ENCODE data around the gene CAMK2G. TPM values are rescaled to one million over a fixed set of nuclear protein-coding genes. Genes with fewer than 3 reads are reported as not detected.

CAMK2G gene
- total RNA-seq, 1 donor from 2014 or later = 24.9 TPM

DNA sequence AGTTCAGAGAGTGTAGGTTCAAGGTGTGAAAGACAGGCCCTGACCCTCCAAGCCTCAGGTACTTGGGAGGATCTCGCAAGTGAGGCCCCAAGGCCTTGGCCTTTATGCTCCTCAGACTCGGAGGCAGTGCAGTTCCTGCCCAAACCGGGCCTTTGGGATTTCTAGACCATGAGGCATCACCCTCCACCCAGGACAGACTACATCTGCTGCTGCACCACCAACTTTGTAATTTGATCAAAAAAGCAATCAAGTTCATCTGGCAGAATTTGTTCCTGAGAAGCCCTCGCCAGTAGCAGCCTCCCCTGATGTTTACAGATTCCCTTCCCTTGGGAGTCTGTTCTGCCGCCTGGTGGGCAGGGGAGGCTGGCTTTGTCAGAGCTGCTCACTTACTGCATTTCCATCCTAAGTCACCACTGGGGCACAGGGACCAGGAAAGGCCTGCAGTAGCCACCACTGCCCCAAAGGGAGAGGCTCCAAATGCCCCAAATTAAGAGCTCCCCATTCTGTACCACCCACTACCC is 2.1 kb downstream of the CAMK2G start:
- Mint-ChIP-seq H3K4me1 (ENCODE audit: unreplicated experiment) (peaks cover 23% of the 10 kb centered on the region), H3K4me3 (peak overlapping the region; percentile 85), H3K9me3 (no peaks in the 10 kb centered on the region), H3K27me3 (no peaks in the 10 kb centered on the region), H3K36me3 (peaks cover 7% of the 10 kb centered on the region), H3K27ac (peak overlapping the region; percentile 90)
- no peak for DNase-seq (ENCODE audit: extremely low spot score, unreplicated experiment)
- TF ChIP-seq CTCF (conservative IDR thresholded peaks at IDR 0.05) = peak; percentile 21

DNA sequence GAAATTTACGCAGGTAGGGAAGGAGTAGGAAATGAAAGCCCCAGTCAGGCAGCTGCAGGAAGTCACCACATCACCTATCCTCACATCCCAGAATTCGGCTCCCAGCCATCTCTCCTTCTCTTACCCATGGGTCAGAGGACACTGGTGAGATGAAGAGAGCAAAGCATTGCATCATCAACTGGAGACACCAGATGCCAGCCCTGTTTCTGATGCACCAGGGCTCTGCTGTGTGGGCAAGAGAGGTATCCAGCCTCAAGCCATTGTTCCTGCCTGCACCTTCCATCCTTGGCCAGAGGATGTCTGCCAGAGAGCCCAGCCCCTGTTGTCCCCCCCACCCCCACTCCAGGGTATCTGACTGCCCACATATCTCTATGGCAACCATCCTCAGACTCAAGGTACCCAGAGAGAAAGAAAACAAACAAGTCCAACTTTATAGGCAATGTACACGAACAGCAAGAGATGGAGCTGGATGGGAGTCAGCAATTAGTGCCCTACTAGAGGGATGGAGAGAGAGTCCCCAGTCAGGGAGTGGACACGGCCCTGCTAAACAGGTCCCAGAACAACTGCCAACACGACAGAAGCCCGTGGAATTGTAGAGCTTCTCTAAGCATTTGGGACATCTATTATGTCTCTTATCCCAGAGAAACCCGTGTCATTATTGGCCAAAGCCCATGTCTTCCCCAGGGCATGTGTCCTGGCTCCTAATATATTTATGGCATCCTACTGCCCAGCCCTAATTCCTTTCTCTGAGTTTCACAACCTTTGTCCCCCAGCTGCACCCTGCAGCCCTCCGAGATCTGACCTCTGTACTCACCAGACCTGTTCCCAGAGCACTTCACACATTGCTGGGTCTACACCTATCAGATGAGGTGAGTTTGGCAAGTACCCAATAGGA is 2.8 kb downstream of the CAMK2G start:
- peaks cover 7% of the 10 kb centered on the region for H3K36me3 Mint-ChIP-seq

DNA sequence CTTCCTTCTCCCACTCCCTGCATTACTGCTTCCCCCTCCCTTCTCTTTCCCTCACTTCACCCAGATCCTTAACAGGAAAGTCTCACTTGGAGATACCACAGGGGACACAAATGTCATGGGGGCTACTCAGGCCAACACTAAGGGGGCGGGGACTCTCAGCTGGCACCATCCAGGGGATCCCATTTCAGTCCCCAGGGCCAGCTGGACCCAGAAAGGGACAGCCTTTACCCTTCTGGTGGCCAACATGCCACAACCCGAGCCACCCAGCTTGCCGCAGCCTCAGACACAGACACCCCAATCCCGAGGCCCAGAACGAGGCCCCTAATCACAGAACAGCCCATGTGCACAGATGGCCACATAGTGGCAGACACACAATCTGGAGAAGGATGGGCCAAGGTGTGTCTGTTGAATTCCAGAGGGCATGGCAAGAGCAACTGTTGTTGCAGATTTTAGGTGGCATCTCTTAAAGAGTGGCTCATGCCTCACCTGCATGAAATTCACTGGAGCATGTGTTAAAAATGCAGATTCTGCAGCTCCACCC is 5.6 kb downstream of the CAMK2G start:
- H3K4me3 Mint-ChIP-seq = no peak overlapping the region
- no peak for DNase-seq (ENCODE audit: extremely low spot score, unreplicated experiment)
- no peaks in the 10 kb centered on the region for H3K27me3 Mint-ChIP-seq
- peaks cover 34% of the 10 kb centered on the region for H3K4me1 Mint-ChIP-seq (ENCODE audit: unreplicated experiment)
- H3K36me3 Mint-ChIP-seq = peaks cover 11% of the 10 kb centered on the region
- no peak for TF ChIP-seq CTCF (conservative IDR thresholded peaks at IDR 0.05)
- no peaks in the 10 kb centered on the region for H3K9me3 Mint-ChIP-seq
- H3K27ac Mint-ChIP-seq = no peak overlapping the region

More for the DNA sequence above, 2.8 kb downstream of the CAMK2G start:
- DNase-seq (ENCODE audit: extremely low spot score, unreplicated experiment) = no peak
- no peaks in the 10 kb centered on the region for H3K27me3 Mint-ChIP-seq
- H3K4me1 Mint-ChIP-seq (ENCODE audit: unreplicated experiment) = peaks cover 30% of the 10 kb centered on the region
- H3K27ac Mint-ChIP-seq = peak overlapping the region; percentile 90
- H3K4me3 Mint-ChIP-seq = peak overlapping the region; percentile 85
- no peaks in the 10 kb centered on the region for H3K9me3 Mint-ChIP-seq
- TF ChIP-seq CTCF (conservative IDR thresholded peaks at IDR 0.05) = no peak

DNA sequence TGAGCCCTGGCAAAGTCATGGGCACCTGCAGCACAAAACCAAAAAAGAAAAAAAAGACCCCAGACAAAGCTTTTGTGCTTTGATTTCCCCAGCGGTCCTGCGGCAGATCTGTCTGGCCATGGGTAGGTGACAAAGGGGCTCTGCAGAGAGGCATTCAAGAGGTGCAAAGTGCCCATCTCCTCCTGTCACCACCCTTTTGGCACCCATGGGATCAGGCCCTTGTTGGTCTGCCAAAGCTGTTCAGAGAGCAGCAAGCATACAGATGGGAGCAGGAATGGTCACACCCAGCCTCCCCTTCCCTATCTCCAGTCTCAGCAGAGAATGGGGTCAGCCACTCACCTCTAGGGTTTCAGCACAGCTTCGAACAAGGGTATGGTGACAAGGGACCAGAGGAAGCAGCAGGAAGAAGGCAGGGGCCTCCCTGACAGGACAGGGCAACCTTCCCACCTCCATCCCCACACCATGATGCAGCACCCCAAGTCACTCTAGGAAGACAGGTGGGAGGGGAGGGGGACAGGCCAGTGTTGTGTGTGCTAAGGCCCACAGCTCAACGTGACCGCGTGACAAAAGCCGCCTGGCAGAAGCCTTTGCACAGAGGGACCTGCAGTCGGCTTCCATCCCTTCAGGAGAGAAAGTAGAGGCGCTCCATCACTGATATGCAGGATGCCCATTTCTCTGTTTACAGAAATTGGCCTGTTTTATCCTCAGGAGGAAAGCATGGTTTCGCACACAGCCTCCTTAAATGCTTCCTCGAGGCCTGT is 6.3 kb downstream of the CAMK2G start:
- Mint-ChIP-seq H3K4me1 (ENCODE audit: unreplicated experiment) (peaks cover 33% of the 10 kb centered on the region), H3K36me3 (peaks cover 11% of the 10 kb centered on the region), H3K9me3 (no peaks in the 10 kb centered on the region), H3K4me3 (no peak overlapping the region), H3K27ac (no peak overlapping the region), H3K27me3 (no peaks in the 10 kb centered on the region)
- no peak for TF ChIP-seq CTCF (conservative IDR thresholded peaks at IDR 0.05)
- DNase-seq (ENCODE audit: extremely low spot score, unreplicated experiment) = no peak

DNA sequence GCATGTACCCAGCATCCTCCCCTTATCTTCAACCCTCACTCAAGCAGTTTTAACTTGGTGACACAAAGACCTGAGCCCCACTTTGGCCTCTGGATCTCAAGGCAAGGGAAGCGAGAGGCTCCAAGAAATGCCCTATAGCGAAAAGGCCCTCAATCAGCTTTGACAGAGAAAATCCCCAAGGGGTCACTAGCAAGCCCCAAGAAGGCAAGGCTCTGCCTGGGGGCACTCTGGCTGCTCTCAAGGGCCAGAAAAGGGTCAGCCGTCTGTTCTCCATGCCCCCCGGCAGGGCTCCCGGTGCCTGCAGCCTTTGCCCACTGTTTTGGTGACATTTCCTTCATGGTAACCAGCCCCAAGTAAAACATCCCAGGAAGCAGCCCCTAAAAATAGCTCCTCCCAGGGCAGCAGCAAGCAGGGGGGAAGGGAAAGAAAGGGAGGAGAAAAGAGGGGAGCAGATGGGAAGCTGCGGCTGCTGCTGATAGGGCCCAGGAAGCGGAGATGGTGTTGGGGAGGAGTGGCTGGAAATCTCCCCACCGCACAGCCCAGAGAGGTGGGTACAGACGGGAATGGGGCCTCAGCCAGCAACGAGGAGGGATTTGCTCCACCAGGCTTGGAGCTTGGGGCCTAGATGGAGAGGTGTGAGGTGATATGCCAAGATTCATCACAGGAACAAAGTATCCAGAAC is 7.1 kb downstream of the CAMK2G start:
- Mint-ChIP-seq H3K4me3 (no peak overlapping the region), H3K27me3 (no peaks in the 10 kb centered on the region), H3K27ac (no peak overlapping the region)

More for the DNA sequence above, 7.1 kb downstream of the CAMK2G start:
- Mint-ChIP-seq H3K9me3 (no peaks in the 10 kb centered on the region), H3K4me1 (ENCODE audit: unreplicated experiment) (peaks cover 26% of the 10 kb centered on the region), H3K36me3 (peaks cover 11% of the 10 kb centered on the region)
- TF ChIP-seq CTCF (conservative IDR thresholded peaks at IDR 0.05) = no peak
- DNase-seq (ENCODE audit: extremely low spot score, unreplicated experiment) = no peak
